ENCODE data around the gene GALNT7. TPM values are rescaled to one million over a fixed set of nuclear protein-coding genes. Genes with fewer than 3 reads are reported as not detected.
A peak's percentile ranks its signal among the peaks of the same experiment; 100 is the strongest.

GALNT7 gene
- total and polyA plus RNA-seq, 10 of the 15 experiments (the other 5 are each of a cell fraction or from before 2014, with no cell fraction given) = 14.2 to 33.2 (median 28.9) TPM

DNA sequence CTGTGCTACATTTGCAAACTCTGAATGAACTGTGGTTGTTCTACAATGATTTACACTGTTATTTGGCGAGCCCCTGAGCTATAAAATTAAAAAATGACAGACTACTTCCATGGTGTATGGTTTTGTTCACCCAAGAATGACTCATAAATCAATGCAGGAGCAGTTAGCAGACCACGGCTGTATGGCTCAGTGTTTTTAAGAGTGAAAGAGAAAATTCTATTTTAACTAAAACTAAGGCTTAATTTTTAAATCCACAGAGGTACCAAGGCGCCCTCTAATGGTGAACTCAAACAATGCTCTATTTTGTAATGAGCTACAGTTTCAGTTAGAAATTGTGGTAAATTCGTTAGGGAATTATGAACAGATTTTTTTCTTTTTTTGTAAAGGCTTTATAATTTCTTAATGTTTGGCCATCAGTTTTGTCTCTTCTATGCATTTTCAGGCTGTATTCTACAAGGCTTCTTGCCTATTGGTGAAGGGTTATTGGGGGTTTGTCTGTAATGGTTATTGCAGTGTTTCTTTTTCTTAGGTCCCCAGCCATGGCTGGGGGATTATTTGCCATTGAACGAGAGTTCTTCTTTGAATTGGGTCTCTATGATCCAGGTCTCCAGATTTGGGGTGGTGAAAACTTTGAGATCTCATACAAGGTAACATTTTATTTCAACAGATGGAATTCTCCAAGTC is 133.0 kb downstream of the GALNT7 start:
- Histone ChIP-seq H2AFZ (ENCODE audit: control insufficient read depth, low read depth, low read length) (no peak overlapping the region), H3K79me2 (ENCODE audit: control insufficient read depth, insufficient read depth, low read length) (no peaks in the 10 kb centered on the region), H3K9me3 (replicated peaks; ENCODE audit: control insufficient read depth, insufficient read depth, low read length) (no peaks in the 10 kb centered on the region), H3K27me3 (replicated peaks in 1 of 2; ENCODE audit: control insufficient read depth in 2 of 2, insufficient read depth in 2 of 2, low read length in 1 of 2) (no peaks in the 10 kb centered on the region), H4K20me1 (ENCODE audit: control insufficient read depth, insufficient read depth) (no peaks in the 10 kb centered on the region), H3K4me1 (ENCODE audit: control insufficient read depth, insufficient read depth, low read length) (no peaks in the 10 kb centered on the region), H3K36me3 (ENCODE audit: control insufficient read depth in 2 of 2, insufficient read depth in 2 of 2, low read length in 1 of 2) (peaks cover 0 to 2% of the 10 kb centered on the region in 2 experiments; a peak in 2 of 4 replicates), H3K4me2 (ENCODE audit: control insufficient read depth, insufficient read depth) (no peak overlapping the region), H3K27ac (ENCODE audit: control insufficient read depth, insufficient read depth) (no peak overlapping the region), H3K9ac (ENCODE audit: control insufficient read depth, insufficient read depth, low read length) (no peak overlapping the region), H3K4me3 (no peak overlapping the region)
- peak; percentile 58 for ATAC-seq
- no peak for DNase-seq (ENCODE audit: low read depth, low spot score)
- BruUV-seq (replicated peaks) = no TSS peak
- FAIRE-seq = no peak
- POLR2A ChIA-PET = interaction anchor here (0.7 to 1.0 kb wide), 3 partner anchors 10 to 44 kb away, joined by 3 read pairs; no protein-coding TSS in a partner anchor
- intact Hi-C loops (cut with micrococcal nuclease; ENCODE audit: unreplicated experiment) = loop anchor here (1.0 kb wide), 1 partner anchor 288 kb away; no protein-coding TSS in a partner anchor
- in situ Hi-C loops (cut with MboI) = no loop called here
- WGBS (ENCODE audit: insufficient coverage, insufficient replicate concordance, low lambda C conversion rate, missing lambda C conversion rate) = 20% methylated on average over 5 of the region's 5 CpGs
- CTCF ChIA-PET = interaction anchor here (0.5 to 4.7 kb wide), 85 partner anchors 10 to 1648 kb away, joined by 3 to 150 read pairs (median 5); partner anchors contain the start of genes GALNT7 and HMGB2
- SMC1A ChIA-PET (ENCODE audit: uncharacterized antibody, unreplicated experiment) = interaction anchor here (0.7 to 5.4 kb wide), 50 partner anchors 8 to 296 kb away, joined by 3 to 99 read pairs (median 4); no protein-coding TSS in a partner anchor
- RAD21 ChIA-PET (ENCODE audit: unreplicated experiment) = interaction anchor here (0.5 to 3.3 kb wide), 43 partner anchors 8 to 554 kb away, joined by 3 to 76 read pairs (median 4); partner anchors contain the start of genes GALNT7 and HMGB2
- TF ChIP-seq, protein P1, sequence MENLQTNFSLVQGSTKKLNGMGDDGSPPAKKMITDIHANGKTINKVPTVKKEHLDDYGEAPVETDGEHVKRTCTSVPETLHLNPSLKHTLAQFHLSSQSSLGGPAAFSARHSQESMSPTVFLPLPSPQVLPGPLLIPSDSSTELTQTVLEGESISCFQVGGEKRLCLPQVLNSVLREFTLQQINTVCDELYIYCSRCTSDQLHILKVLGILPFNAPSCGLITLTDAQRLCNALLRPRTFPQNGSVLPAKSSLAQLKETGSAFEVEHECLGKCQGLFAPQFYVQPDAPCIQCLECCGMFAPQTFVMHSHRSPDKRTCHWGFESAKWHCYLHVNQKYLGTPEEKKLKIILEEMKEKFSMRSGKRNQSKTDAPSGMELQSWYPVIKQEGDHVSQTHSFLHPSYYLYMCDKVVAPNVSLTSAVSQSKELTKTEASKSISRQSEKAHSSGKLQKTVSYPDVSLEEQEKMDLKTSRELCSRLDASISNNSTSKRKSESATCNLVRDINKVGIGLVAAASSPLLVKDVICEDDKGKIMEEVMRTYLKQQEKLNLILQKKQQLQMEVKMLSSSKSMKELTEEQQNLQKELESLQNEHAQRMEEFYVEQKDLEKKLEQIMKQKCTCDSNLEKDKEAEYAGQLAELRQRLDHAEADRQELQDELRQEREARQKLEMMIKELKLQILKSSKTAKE (IDR thresholded peaks at IDR 0.05; ENCODE audit: low read depth, poor library complexity, severe bottlenecking) = peak; percentile 26
- peak; percentile 55; the same call in 1 of the 2 replicates for TF ChIP-seq SMC3 (IDR thresholded peaks at IDR 0.05; ENCODE audit: borderline replicate concordance, low read length)
- peak; percentile 75 for TF ChIP-seq RAD21 (IDR thresholded peaks at IDR 0.05; ENCODE audit: insufficient read depth, low read depth, low read length)
- no peak for TF ChIP-seq NFYB (IDR thresholded peaks at IDR 0.05; ENCODE audit: insufficient read depth, low read depth, low read length)
- TF ChIP-seq, protein P2, sequence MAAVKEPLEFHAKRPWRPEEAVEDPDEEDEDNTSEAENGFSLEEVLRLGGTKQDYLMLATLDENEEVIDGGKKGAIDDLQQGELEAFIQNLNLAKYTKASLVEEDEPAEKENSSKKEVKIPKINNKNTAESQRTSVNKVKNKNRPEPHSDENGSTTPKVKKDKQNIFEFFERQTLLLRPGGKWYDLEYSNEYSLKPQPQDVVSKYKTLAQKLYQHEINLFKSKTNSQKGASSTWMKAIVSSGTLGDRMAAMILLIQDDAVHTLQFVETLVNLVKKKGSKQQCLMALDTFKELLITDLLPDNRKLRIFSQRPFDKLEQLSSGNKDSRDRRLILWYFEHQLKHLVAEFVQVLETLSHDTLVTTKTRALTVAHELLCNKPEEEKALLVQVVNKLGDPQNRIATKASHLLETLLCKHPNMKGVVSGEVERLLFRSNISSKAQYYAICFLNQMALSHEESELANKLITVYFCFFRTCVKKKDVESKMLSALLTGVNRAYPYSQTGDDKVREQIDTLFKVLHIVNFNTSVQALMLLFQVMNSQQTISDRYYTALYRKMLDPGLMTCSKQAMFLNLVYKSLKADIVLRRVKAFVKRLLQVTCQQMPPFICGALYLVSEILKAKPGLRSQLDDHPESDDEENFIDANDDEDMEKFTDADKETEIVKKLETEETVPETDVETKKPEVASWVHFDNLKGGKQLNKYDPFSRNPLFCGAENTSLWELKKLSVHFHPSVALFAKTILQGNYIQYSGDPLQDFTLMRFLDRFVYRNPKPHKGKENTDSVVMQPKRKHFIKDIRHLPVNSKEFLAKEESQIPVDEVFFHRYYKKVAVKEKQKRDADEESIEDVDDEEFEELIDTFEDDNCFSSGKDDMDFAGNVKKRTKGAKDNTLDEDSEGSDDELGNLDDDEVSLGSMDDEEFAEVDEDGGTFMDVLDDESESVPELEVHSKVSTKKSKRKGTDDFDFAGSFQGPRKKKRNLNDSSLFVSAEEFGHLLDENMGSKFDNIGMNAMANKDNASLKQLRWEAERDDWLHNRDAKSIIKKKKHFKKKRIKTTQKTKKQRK (IDR thresholded peaks at IDR 0.05; ENCODE audit: low read depth, low read length) = no peak
- TF ChIP-seq, protein P3, sequence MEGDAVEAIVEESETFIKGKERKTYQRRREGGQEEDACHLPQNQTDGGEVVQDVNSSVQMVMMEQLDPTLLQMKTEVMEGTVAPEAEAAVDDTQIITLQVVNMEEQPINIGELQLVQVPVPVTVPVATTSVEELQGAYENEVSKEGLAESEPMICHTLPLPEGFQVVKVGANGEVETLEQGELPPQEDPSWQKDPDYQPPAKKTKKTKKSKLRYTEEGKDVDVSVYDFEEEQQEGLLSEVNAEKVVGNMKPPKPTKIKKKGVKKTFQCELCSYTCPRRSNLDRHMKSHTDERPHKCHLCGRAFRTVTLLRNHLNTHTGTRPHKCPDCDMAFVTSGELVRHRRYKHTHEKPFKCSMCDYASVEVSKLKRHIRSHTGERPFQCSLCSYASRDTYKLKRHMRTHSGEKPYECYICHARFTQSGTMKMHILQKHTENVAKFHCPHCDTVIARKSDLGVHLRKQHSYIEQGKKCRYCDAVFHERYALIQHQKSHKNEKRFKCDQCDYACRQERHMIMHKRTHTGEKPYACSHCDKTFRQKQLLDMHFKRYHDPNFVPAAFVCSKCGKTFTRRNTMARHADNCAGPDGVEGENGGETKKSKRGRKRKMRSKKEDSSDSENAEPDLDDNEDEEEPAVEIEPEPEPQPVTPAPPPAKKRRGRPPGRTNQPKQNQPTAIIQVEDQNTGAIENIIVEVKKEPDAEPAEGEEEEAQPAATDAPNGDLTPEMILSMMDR (IDR thresholded peaks at IDR 0.05 in 2 of 3, conservative IDR thresholded peaks at IDR 0.05 in 1 of 3; ENCODE audit: control insufficient read depth in 2 of 3, extremely low read depth in 1 of 3, insufficient read depth in 1 of 3, low read depth in 3 of 3, low read length in 3 of 3) = peak; percentile 58 to 70 (median 60)
- TF ChIP-seq SIX5 (IDR thresholded peaks at IDR 0.05; ENCODE audit: low read depth, low read length, severe bottlenecking) = no peak

All from GM12878 (cell line).